ENCODE data around the gene MRGPRX3. TPM values are rescaled to one million over a fixed set of nuclear protein-coding genes. Genes with fewer than 3 reads are reported as not detected.

MRGPRX3 gene
- total RNA-seq, 1 donor from 2014 or later = not detected

DNA sequence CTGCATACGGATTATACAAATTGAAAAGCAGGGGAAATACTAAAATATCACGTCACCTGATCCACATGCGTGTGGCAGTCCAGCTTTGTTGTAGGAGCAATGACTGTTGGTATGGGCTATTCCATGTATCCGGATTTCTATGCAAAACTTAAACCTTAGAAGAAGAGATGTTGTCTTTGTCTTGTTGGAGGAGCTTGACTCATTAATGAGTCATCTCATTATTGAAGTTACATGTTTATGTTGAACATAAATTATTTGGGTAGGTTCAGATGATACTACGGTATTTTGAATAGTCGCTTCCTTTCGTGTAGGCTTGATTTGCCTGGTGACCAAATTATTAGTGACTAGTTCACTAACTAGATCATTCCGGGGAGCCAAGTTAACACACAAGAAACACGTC is 25.7 kb upstream of the MRGPRX3 start:
- Histone ChIP-seq H3K27ac (ENCODE audit: low read depth, low read length) (no peak overlapping the region), H3K36me3 (ENCODE audit: insufficient read depth, low read length) (peaks cover 6% of the 10 kb centered on the region), H4K20me1 (ENCODE audit: insufficient read depth, low read length) (no peaks in the 10 kb centered on the region), H3K4me3 (ENCODE audit: insufficient read depth, low read depth, low read length) (no peak overlapping the region), H3K79me2 (ENCODE audit: insufficient read depth, low read length) (peaks cover 31% of the 10 kb centered on the region), H3K9ac (ENCODE audit: low read length) (no peak overlapping the region), H3K9me3 (ENCODE audit: insufficient read depth, low read depth, low read length) (no peaks in the 10 kb centered on the region), H2AFZ (ENCODE audit: low read depth, low read length) (no peak overlapping the region), H3K4me1 (ENCODE audit: insufficient read depth, low read length) (peaks cover 4% of the 10 kb centered on the region), H3K4me2 (ENCODE audit: low read length) (peak overlapping the region; percentile 87), H3K27me3 (ENCODE audit: insufficient read depth, low read length) (no peaks in the 10 kb centered on the region)
- H3K9me3 Mint-ChIP-seq (ENCODE audit: unreplicated experiment) = no peaks in the 10 kb centered on the region
- DNase-seq (ENCODE audit: low read depth) (peak; percentile 14), FAIRE-seq (no peak)
- TF ChIP-seq EZH2 (IDR thresholded peaks at IDR 0.05; ENCODE audit: insufficient read depth, low read length) = no peak
- TF ChIP-seq CTCF (IDR thresholded peaks at IDR 0.05; ENCODE audit: insufficient read depth, low read depth, low read length) = no peak
- H3K4me1 Mint-ChIP-seq (ENCODE audit: low read depth, unreplicated experiment) = peaks cover 2% of the 10 kb centered on the region
- no peak overlapping the region for H3K27ac Mint-ChIP-seq (ENCODE audit: unreplicated experiment)
- peaks cover 7% of the 10 kb centered on the region for H3K27me3 Mint-ChIP-seq (ENCODE audit: low read depth, unreplicated experiment)
- peak overlapping the region; percentile 37 for H3K4me3 Mint-ChIP-seq (ENCODE audit: unreplicated experiment)
- peaks cover 1% of the 10 kb centered on the region for H3K36me3 Mint-ChIP-seq (ENCODE audit: low read depth, unreplicated experiment)

DNA sequence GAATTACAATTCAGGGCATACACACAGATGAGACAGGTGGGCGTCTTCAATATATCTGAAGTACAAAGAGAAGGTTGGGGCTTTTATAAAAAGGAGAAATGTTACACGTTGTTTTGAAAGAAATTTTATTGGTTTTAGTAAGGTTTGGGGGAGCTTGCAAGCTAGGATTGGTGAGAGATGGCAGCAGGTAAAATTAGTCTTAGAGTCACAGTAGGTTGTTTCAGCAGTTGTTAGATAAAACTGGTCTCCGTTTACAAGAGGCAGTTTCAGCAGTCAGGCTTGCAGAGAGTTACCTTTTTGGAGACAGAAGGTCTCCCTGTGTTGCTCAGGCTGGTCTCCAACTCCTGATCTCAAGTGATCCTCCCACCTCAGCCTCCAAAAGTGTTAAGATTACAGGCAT is 24.1 kb upstream of the MRGPRX3 start:
- Mint-ChIP-seq H3K4me1 (ENCODE audit: low read depth, unreplicated experiment) (peaks cover 2% of the 10 kb centered on the region), H3K9me3 (ENCODE audit: unreplicated experiment) (no peaks in the 10 kb centered on the region), H3K4me3 (ENCODE audit: unreplicated experiment) (no peak overlapping the region), H3K27ac (ENCODE audit: unreplicated experiment) (no peak overlapping the region), H3K36me3 (ENCODE audit: low read depth, unreplicated experiment) (no peaks in the 10 kb centered on the region), H3K27me3 (ENCODE audit: low read depth, unreplicated experiment) (peaks cover 18% of the 10 kb centered on the region)
- H3K4me3 ChIP-seq (ENCODE audit: insufficient read depth, low read depth, low read length) = no peak overlapping the region
- TF ChIP-seq EZH2 (IDR thresholded peaks at IDR 0.05; ENCODE audit: insufficient read depth, low read length) = no peak
- no peak for TF ChIP-seq CTCF (IDR thresholded peaks at IDR 0.05; ENCODE audit: insufficient read depth, low read depth, low read length)
- no peaks in the 10 kb centered on the region for H4K20me1 ChIP-seq (ENCODE audit: insufficient read depth, low read length)
- peaks cover 26% of the 10 kb centered on the region for H3K79me2 ChIP-seq (ENCODE audit: insufficient read depth, low read length)
- no peaks in the 10 kb centered on the region for H3K9me3 ChIP-seq (ENCODE audit: insufficient read depth, low read depth, low read length)
- H3K27ac ChIP-seq (ENCODE audit: low read depth, low read length) = no peak overlapping the region
- H3K4me2 ChIP-seq (ENCODE audit: low read length) = no peak overlapping the region
- no peak overlapping the region for H3K9ac ChIP-seq (ENCODE audit: low read length)
- FAIRE-seq (no peak), DNase-seq (ENCODE audit: low read depth) (no peak)
- H3K36me3 ChIP-seq (ENCODE audit: insufficient read depth, low read length) = peaks cover 1% of the 10 kb centered on the region
- H3K27me3 ChIP-seq (ENCODE audit: insufficient read depth, low read length) = peaks cover 3% of the 10 kb centered on the region
- H3K4me1 ChIP-seq (ENCODE audit: insufficient read depth, low read length) = peaks cover 4% of the 10 kb centered on the region
- no peak overlapping the region for H2AFZ ChIP-seq (ENCODE audit: low read depth, low read length)

GRCh38 chr11:18111005-18111404 is 21.4 kb upstream of the MRGPRX3 start:
- H3K27ac ChIP-seq (ENCODE audit: low read depth, low read length) = no peak overlapping the region
- no peaks in the 10 kb centered on the region for H4K20me1 ChIP-seq (ENCODE audit: insufficient read depth, low read length)
- no peak overlapping the region for H3K9ac ChIP-seq (ENCODE audit: low read length)
- Mint-ChIP-seq H3K27me3 (ENCODE audit: low read depth, unreplicated experiment) (peaks cover 33% of the 10 kb centered on the region), H3K27ac (ENCODE audit: unreplicated experiment) (no peak overlapping the region), H3K36me3 (ENCODE audit: low read depth, unreplicated experiment) (no peaks in the 10 kb centered on the region), H3K9me3 (ENCODE audit: unreplicated experiment) (no peaks in the 10 kb centered on the region), H3K4me1 (ENCODE audit: low read depth, unreplicated experiment) (no peaks in the 10 kb centered on the region), H3K4me3 (ENCODE audit: unreplicated experiment) (no peak overlapping the region)
- FAIRE-seq (no peak), DNase-seq (ENCODE audit: low read depth) (no peak)
- no peak for TF ChIP-seq CTCF (IDR thresholded peaks at IDR 0.05; ENCODE audit: insufficient read depth, low read depth, low read length)
- TF ChIP-seq EZH2 (IDR thresholded peaks at IDR 0.05; ENCODE audit: insufficient read depth, low read length) = no peak
- H3K79me2 ChIP-seq (ENCODE audit: insufficient read depth, low read length) = no peaks in the 10 kb centered on the region
- H3K4me1 ChIP-seq (ENCODE audit: insufficient read depth, low read length) = no peaks in the 10 kb centered on the region
- no peaks in the 10 kb centered on the region for H3K36me3 ChIP-seq (ENCODE audit: insufficient read depth, low read length)
- H3K4me2 ChIP-seq (ENCODE audit: low read length) = no peak overlapping the region
- H3K27me3 ChIP-seq (ENCODE audit: insufficient read depth, low read length) = peaks cover 6% of the 10 kb centered on the region
- H3K9me3 ChIP-seq (ENCODE audit: insufficient read depth, low read depth, low read length) = no peaks in the 10 kb centered on the region
- H2AFZ ChIP-seq (ENCODE audit: low read depth, low read length) = no peak overlapping the region
- no peak overlapping the region for H3K4me3 ChIP-seq (ENCODE audit: insufficient read depth, low read depth, low read length)

Data from astrocyte (in vitro differentiated cells and primary cell).